SK-N-DZ (cell line): ENCODE measurements around the gene RNF167.

Experiments used
- DNase-seq: peaks from one replicate; pipeline ENCODE4 v3.0.0-alpha.2; 2015; ENCODE audit warnings: low spot score
- small RNA-seq, 2 experiments: library from RNA; depleted of rRNA; stranded (forward); fragments of <200 nt; gene quantifications; one replicate each; pipeline ENCODE3, GENCODE V24; 2014

Gene RNF167

GRCh38 chr17:4978726-4979125 lies 38.7 kb downstream of the RNF167 start:
- DNase-seq = no peak

DNA sequence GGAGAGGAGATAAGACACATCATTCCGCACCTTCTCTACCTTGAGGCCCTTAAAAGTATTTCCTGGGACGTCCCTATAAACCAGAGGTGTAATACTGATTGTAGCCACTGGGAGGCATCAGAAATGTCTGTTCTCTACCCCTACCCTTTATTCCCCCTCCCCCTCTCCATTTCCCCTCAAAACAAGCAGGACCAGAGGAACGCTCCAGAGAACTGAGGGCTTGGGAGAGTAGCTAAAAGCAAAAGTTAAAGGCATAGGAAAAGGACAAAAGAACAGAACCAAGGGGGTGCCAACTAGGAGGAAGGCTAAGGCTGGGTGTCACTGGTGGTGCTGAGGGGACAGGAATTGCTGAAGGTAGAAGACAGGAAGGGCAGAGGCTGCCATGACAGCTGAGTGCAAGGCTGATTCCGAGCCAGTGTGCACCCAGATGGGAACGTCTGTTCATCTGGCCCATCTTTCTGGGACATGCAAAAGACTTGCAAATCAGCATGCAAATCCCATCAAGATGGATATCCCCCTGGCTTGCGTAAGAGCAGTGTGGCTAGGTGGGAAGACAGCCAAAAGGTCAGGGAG lies 40.7 kb downstream of the RNF167 start:
- peak; percentile 75 for DNase-seq

DNA sequence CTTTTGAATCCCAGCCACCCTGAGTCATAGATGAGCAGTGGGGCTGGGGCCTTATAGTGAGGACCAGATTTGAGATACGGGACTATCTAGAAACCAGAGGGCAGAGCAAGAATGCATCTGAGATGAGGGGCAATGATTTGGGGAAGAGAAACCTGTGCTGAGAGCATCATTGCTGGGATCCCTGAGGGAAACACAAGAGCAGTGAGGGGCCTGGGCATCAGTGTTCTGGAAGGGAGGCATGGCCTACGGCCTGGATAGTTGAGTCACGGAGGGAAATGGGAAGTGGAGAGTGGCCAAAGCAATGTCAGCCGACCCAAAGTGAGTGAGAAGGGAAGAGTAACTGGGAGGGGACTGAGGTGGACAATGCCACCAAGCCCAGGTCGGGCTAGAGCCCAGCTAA lies 42.2 kb downstream of the RNF167 start:
- DNase-seq = no peak

DNA sequence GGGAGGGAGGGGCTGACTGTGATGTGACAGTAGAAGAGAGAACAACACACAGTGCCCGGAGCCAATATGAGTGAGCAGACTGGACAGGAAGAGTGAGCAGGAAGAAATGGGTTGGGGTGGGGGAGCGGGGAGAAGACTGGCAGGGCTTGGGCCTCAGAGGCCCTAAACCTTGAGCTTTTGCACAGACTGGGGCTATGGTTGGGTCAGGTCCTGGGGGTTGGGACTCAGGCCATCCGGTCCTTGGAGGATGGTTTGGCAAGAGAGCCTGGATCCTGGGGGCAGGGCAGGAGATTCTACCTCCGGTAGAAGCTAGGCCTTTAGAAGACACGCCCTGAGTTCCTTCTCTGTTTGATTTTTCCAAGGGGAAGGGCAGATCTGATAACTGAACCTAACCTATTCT lies 46.3 kb downstream of the RNF167 start:
- no peak for DNase-seq

DNA sequence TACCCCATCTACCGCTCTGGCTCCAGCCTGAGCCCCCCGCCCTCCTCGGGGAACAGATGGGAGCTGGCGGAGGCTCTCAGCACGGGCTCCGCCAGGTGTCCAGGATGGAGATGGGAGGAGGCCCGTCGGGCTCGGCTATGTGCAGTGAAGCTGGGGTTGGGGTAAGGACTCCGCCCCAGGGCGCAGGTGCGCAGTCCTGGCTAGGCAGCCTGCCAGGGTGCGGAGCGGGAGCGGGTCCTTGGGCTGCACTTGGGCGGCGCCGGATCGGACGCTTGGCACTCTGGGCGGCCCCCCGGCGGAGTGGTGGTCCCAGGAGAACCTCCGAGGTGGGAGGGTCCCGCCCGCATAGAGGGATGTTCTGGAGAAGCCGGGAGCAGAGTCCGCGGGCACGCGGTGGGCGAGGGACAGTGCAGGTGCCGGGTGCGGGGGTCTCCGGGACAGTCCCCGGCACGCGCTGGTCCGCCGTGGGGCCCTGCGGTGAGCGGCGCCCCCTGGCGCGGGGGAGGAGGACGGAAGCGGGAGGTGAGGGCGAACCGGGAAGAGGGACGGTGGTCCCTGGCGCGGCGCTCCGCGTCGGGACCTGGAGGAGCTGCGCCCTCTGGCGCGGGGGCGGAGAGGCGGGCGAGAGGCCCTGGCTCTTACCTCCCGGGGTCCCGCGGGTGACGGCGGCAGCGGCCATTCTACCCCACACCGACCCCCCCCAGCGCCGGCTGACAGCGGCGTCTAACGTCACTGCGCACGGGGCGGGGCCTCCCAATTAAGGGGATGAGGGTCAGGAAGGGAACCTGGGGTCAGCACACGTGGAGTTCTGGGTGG lies 47.1 kb downstream of the RNF167 start, which contains the start of gene CAMTA2:
Gene CAMTA2, minus strand, starts transcription at position 725 of the 816 bp plus-strand sequence. CDS start 1,453 bp downstream, outside the sequence.
- peak; percentile 92 for DNase-seq

GRCh38 chr17:4987767-4988567 lies 47.9 kb downstream of the RNF167 start:
- no peak for DNase-seq

DNA sequence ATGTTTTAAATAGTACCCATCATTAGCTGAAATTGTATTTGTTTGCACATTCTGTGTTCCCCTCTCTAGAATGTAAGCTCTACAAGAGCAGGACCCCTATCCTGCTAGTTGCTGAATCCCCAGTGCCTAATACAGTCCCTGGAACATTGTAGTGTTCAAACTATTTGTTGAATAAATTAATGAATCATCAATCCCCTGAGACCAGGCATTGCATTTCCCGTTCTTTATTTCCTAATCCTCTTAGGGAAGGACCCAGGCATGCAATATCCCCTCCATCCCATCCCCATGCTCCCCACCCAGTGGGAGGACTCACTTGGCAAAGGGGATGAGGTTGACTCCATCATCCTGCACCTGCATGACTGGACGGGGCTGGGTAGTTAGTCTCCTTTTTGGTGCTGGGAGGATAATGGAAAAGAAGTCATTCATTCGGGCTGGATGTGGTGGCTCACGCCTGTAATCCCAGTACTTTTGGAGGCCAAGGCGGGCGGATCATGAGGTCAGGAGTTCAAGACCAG lies 54.1 kb downstream of the RNF167 start:
- DNase-seq = no peak

Small RNAs within 50 kb of the gene (small RNA-seq; reads per million reads assigned to genes)
- gene MIR6864 (0 reads per million in 2 experiments), gene MIR6865 (0 reads per million in 2 experiments)
